ENCODE results near the gene DEFB129.

DNA sequence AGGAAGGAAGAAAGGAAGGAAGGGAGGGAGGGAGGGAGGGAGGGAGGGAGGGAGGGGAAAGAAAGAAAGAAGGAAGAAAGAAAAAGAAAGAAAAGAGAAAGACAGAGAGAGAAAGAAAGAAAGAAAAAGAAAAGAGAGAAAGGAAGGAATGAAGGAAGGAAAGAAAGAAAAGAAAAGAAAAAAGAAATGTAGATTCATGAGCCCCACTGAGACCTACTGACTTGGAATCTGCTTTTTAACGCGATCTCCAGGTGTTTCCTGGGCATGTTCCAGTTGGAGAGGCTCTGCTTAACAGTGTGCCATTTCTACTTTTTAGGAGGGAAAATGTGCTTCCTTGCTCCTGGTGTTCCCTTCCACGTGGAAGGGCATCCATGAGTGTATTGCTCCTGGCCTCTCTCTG, 46.8 kb downstream of the DEFB129 start:
- TF ChIP-seq EP300 (IDR thresholded peaks at IDR 0.05), result no peak
- TF ChIP-seq, protein P1, sequence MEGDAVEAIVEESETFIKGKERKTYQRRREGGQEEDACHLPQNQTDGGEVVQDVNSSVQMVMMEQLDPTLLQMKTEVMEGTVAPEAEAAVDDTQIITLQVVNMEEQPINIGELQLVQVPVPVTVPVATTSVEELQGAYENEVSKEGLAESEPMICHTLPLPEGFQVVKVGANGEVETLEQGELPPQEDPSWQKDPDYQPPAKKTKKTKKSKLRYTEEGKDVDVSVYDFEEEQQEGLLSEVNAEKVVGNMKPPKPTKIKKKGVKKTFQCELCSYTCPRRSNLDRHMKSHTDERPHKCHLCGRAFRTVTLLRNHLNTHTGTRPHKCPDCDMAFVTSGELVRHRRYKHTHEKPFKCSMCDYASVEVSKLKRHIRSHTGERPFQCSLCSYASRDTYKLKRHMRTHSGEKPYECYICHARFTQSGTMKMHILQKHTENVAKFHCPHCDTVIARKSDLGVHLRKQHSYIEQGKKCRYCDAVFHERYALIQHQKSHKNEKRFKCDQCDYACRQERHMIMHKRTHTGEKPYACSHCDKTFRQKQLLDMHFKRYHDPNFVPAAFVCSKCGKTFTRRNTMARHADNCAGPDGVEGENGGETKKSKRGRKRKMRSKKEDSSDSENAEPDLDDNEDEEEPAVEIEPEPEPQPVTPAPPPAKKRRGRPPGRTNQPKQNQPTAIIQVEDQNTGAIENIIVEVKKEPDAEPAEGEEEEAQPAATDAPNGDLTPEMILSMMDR (IDR thresholded peaks at IDR 0.05), result no peak
